ENCODE data around the gene IRF3.

Gene IRF3, protein sequence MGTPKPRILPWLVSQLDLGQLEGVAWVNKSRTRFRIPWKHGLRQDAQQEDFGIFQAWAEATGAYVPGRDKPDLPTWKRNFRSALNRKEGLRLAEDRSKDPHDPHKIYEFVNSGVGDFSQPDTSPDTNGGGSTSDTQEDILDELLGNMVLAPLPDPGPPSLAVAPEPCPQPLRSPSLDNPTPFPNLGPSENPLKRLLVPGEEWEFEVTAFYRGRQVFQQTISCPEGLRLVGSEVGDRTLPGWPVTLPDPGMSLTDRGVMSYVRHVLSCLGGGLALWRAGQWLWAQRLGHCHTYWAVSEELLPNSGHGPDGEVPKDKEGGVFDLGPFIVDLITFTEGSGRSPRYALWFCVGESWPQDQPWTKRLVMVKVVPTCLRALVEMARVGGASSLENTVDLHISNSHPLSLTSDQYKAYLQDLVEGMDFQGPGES

DNA sequence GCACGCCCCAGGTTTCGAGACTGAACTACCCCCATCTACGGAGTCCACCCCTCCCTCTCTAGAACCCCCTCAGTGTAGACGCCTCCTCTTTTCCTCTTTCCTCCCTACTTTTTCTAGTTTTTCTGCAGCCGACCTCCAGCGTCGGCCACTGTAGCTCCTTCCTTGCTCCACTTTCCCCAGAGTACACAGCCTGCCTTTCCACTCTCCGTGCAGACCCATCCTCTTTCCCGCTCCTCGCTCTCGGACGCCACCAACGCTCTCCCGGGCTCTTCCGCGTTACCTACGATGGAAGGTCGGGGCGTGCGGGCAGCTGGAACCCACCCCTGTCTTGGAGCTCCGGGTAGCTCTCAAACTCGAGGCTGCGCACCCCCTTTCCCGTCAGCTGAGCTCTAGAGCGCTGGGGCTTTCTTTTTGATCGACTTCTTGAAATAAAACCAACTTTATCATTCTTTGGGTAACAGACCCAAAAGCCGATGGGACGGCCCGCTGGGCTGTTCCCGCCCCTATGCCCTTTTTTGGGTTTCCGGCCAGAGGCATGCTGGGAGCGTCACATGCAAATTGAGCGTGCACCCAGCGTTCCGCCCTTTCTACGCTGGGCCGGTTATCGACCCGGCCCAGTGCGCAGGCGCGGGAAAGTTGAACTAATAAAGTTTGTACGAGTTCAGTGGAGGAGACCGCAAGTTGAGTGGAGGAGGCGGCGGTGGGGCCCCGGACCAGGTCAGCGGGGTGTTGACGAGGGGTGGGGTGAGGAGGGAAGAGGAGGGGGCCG, at the start of gene IRF3, which contains the start of gene BCL2L12:
Gene IRF3 (minus strand): TSS at position 507 of the 769 bp plus-strand sequence. CDS start 1,019 bp downstream, outside the sequence.
Gene BCL2L12 (plus strand): TSS at position 583 of the 769 bp plus-strand sequence. CDS start 760 bp downstream, outside the sequence.
- Mint-ChIP-seq H3K27ac (peak within 1 kb of the TSS; percentile 78 to 94 (median 88)), H3K9me3 (no peaks in the 10 kb centered on the region), H3K36me3 (ENCODE audit: low read depth) (peaks cover 18% of the 10 kb centered on the region), H3K4me1 (peaks cover 33% of the 10 kb centered on the region), H3K27me3 (ENCODE audit: low read depth) (no peaks in the 10 kb centered on the region), H3K4me3 (peak within 1 kb of the TSS; percentile 93 to 98 (median 93))
- TF ChIP-seq, protein P1, sequence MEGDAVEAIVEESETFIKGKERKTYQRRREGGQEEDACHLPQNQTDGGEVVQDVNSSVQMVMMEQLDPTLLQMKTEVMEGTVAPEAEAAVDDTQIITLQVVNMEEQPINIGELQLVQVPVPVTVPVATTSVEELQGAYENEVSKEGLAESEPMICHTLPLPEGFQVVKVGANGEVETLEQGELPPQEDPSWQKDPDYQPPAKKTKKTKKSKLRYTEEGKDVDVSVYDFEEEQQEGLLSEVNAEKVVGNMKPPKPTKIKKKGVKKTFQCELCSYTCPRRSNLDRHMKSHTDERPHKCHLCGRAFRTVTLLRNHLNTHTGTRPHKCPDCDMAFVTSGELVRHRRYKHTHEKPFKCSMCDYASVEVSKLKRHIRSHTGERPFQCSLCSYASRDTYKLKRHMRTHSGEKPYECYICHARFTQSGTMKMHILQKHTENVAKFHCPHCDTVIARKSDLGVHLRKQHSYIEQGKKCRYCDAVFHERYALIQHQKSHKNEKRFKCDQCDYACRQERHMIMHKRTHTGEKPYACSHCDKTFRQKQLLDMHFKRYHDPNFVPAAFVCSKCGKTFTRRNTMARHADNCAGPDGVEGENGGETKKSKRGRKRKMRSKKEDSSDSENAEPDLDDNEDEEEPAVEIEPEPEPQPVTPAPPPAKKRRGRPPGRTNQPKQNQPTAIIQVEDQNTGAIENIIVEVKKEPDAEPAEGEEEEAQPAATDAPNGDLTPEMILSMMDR (IDR thresholded peaks at IDR 0.05; ENCODE audit: unreplicated experiment in 3 of 3), result no peak

DNA sequence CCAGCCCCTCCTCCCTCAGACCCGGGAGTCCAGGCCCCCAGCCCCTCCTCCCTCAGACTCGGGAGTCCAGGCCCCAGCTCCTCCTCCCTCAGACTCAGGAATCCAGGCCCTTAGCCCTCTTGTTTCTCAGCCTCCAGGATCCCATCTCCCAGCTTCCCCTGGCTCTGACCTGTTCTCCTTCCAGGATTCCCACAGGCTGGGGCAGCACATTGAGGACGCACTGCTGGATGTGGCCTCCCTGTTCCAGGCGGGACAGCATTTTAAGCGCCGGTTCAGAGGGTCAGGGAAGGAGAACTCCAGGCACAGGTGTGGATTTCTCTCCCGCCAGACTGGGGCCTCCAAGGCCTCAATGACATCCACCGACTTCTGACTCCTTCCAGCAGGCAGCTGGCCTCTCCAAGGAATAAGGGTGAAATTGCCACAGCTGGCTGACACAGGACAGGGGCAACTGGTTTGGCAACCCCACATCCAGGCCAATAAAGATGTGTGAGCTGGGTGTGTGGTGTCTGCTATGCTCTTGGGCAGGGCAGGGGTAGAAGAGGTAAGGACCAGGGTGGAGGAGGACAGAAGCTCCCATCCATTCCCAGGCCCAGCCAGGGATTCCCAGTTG, 47.7 kb upstream of the IRF3 start:
- Mint-ChIP-seq H3K4me1 (peaks cover 17% of the 10 kb centered on the region), H3K27me3 (ENCODE audit: low read depth) (no peaks in the 10 kb centered on the region), H3K4me3 (no peak overlapping the region), H3K9me3 (no peaks in the 10 kb centered on the region), H3K27ac (peak overlapping the region in 2 of 3 experiments; percentile 26 to 49), H3K36me3 (ENCODE audit: low read depth) (peaks cover 24% of the 10 kb centered on the region)
- TF ChIP-seq, protein P1 (IDR thresholded peaks at IDR 0.05; ENCODE audit: unreplicated experiment in 3 of 3), result no peak

- Mint-ChIP-seq H3K4me3 (no peak overlapping the region), H3K9me3 (no peaks in the 10 kb centered on the region), H3K4me1 (peaks cover 13% of the 10 kb centered on the region), H3K27me3 (ENCODE audit: low read depth) (no peaks in the 10 kb centered on the region), H3K36me3 (ENCODE audit: low read depth) (peaks cover 24% of the 10 kb centered on the region), H3K27ac (peak overlapping the region in 2 of 3 experiments; percentile 22 to 26)
- TF ChIP-seq, protein P1 (IDR thresholded peaks at IDR 0.05; ENCODE audit: unreplicated experiment in 3 of 3), result no peak
Observed at GRCh38 chr19:49712397-49712859, 46.8 kb upstream of the IRF3 start.

GRCh38 chr19:49710372-49710951, 44.8 kb upstream of the IRF3 start:
- Mint-ChIP-seq H3K4me3 (no peak overlapping the region), H3K27ac (no peak overlapping the region), H3K36me3 (ENCODE audit: low read depth) (peaks cover 28% of the 10 kb centered on the region), H3K9me3 (no peaks in the 10 kb centered on the region), H3K4me1 (peaks cover 11% of the 10 kb centered on the region), H3K27me3 (ENCODE audit: low read depth) (no peaks in the 10 kb centered on the region)
- TF ChIP-seq, protein P1 (IDR thresholded peaks at IDR 0.05; ENCODE audit: unreplicated experiment in 3 of 3), result no peak

DNA sequence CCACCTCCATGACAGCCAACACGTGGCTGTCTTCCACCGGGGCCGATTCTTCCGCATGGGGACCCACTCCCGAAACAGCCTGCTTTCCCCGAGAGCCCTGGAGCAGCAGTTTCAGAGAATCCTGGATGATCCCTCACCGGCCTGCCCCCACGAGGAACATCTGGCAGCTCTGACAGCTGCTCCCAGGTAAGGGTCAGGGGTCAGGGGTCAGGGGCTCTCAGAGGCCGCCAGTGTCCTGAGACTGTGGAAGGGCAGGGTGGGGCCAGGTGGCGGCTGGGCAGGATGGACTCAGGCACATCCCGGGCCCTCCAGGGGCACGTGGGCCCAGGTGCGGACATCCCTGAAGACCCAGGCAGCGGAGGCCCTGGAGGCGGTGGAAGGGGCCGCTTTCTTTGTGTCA, 40.3 kb upstream of the IRF3 start:
- H3K27ac Mint-ChIP-seq, result no peak overlapping the region
- H3K4me1 Mint-ChIP-seq, result no peaks in the 10 kb centered on the region
- H3K36me3 Mint-ChIP-seq (ENCODE audit: low read depth), result peaks cover 20% of the 10 kb centered on the region
- H3K27me3 Mint-ChIP-seq (ENCODE audit: low read depth), result no peaks in the 10 kb centered on the region
- no peaks in the 10 kb centered on the region for H3K9me3 Mint-ChIP-seq
- TF ChIP-seq, protein P1 (IDR thresholded peaks at IDR 0.05; ENCODE audit: unreplicated experiment in 3 of 3), result no peak
- no peak overlapping the region for H3K4me3 Mint-ChIP-seq
